HepG2 (cell line): ENCODE data around the gene HPCAL1. TPM values are rescaled to one million over a fixed set of nuclear protein-coding genes. Genes with fewer than 3 reads are reported as not detected.

Experiments
- ATAC-seq: fragments of 200-7000 bp; cut with Tn5 transposase; 3 replicates; pipeline ENCODE4 v1.9.1; 2020; ENCODE audit warnings: mild to moderate bottlenecking, moderate library complexity
- BruUV-seq: library from RNA; stranded (reverse); fragments of 400-500 nt; replicated peaks from 2 replicates; lab custom pipeline; 2021; lab: Mats Ljungman, UMichigan
- CTCF ChIA-PET: fragments of 300-600 bp; formaldehyde crosslinking; extraction: SDS; loops from one replicate; lab custom pipeline; 2021; ENCODE audit warnings: low total read pairs, inconsistent platforms, low intra/inter-chr PET ratio; lab: Yijun Ruan, JAX
- POLR2A ChIA-PET: fragments of 350-600 bp; sonication (Branson Sonifier 250); formaldehyde crosslinking; loops from one replicate; lab custom pipeline; 2020; ENCODE audit warnings: antibody characterized with exemption, inconsistent platforms; lab: Yijun Ruan, JAX
- DNase-seq: peaks from one replicate; pipeline ENCODE4 v3.0.0-alpha.2; 2015; ENCODE audit warnings: low spot score
- FAIRE-seq: peaks from 3 replicates; lab custom pipeline; 2011; peaks lifted over from hg19 to GRCh38; lab: Jason Lieb, UNC
- H2AFZ ChIP-seq: one replicate; pipeline ENCODE4 v1.6.1; 2011; ENCODE audit warnings: low read length, inconsistent platforms
- H3K27ac ChIP-seq: fragments of 300-600 bp; 3 replicates; pipeline ENCODE4 v1.8.0; 2011; ENCODE audit warnings: mixed run types, mild to moderate bottlenecking, mixed read lengths, low read length, inconsistent platforms; ENCODE audit not compliant: insufficient read depth; ENCODE audit errors: extremely low read length
- H3K27me3 ChIP-seq, 2 experiments: fragments of 200-600 bp in 1 of 2; 2 replicates in 1 of 2; 3 replicates in 1 of 2; pipeline versions ENCODE4 v1.6.0 to v1.8.0; 2011; ENCODE audit warnings: low read length in 2 of 2, mild to moderate bottlenecking in 2 of 2, moderate library complexity in 2 of 2, inconsistent platforms in 1 of 2; ENCODE audit not compliant: insufficient read depth in 2 of 2, control insufficient read depth in 1 of 2
- H3K36me3 ChIP-seq, 2 experiments: fragments of 200-600 bp in 1 of 2; replicated peaks in 1 of 2; 2 replicates in 1 of 2; 3 replicates in 1 of 2; pipeline versions ENCODE4 v1.5.1 to v1.8.0; 2011; ENCODE audit warnings: low read length in 2 of 2, inconsistent platforms in 1 of 2; ENCODE audit not compliant: insufficient read depth in 2 of 2, control insufficient read depth in 1 of 2
- H3K4me1 ChIP-seq: 2 replicates; pipeline ENCODE4 v1.5.1; 2012; ENCODE audit warnings: low read length, inconsistent platforms; ENCODE audit not compliant: insufficient read depth
- H3K4me2 ChIP-seq: 2 replicates; pipeline ENCODE4 v1.6.0; 2011; ENCODE audit warnings: low read depth, low read length, inconsistent platforms
- H3K4me3 ChIP-seq, 3 experiments: fragments of 200-600 bp in 1 of 3; sonication (generic), shearing (Covaris generic) in 1 of 3; replicated peaks in 1 of 3; 2 replicates each; pipeline ENCODE4 v1.5.1; 2011 to 2016; ENCODE audit warnings: low read length in 3 of 3, inconsistent platforms in 2 of 3, low read depth in 2 of 3, mild to moderate bottlenecking in 2 of 3, control low read depth in 1 of 3, mixed read lengths in 1 of 3; ENCODE audit not compliant: insufficient read depth in 1 of 3
- H3K79me2 ChIP-seq: one replicate; pipeline ENCODE4 v1.6.1; 2011; ENCODE audit warnings: low read length, inconsistent platforms; ENCODE audit not compliant: insufficient read depth
- H3K9ac ChIP-seq: 2 replicates; pipeline ENCODE4 v1.6.0; 2011; ENCODE audit warnings: mild to moderate bottlenecking, low read depth, low read length, inconsistent platforms; ENCODE audit not compliant: insufficient read depth
- H3K9me3 ChIP-seq: 2 replicates; pipeline ENCODE4 v1.5.1; 2012; ENCODE audit warnings: mild to moderate bottlenecking, low read length
- H4K20me1 ChIP-seq: 2 replicates; pipeline ENCODE4 v1.6.0; 2011; ENCODE audit warnings: inconsistent platforms, mild to moderate bottlenecking, low read length, moderate library complexity; ENCODE audit not compliant: insufficient read depth
- RFX1 ChIP-seq: fragments of 450-650 bp; IDR thresholded peaks from 2 replicates; pipeline ENCODE4 v1.6.1; 2017
- ZNF263 ChIP-seq: sonication (generic); formaldehyde crosslinking; IDR thresholded peaks from 2 replicates; pipeline ENCODE4 v1.4.0; 2020; ENCODE audit warnings: missing genetic modification reagents
- ZNF7 ChIP-seq: IDR thresholded peaks from 2 replicates; pipeline ENCODE4 v1.6.1; 2016; ENCODE audit warnings: missing biosample characterization, missing genetic modification reagents
- ZSCAN5A ChIP-seq: sonication (generic); formaldehyde crosslinking; IDR thresholded peaks from 2 replicates; pipeline ENCODE4 v1.8.0; 2022; ENCODE audit warnings: mild to moderate bottlenecking, missing genetic modification reagents, borderline replicate concordance
- WGBS: methylation state at CpG from one replicate; pipeline ENCODE4 v1.1.6; 2017; ENCODE audit warnings: low lambda C conversion rate; 5-methylcytosine and 5-hydroxymethylcytosine counted together
- in situ Hi-C: cut with HindIII; loops from 2 replicates; pipeline ENCODE4 v1.10.0; 2017; ENCODE audit warnings: low pct_unique_long_range_greater_than_20kb; ENCODE audit not compliant: extremely low pct_ligation_motif_present
- intact Hi-C: fragments of 100-400 bp; cut with micrococcal nuclease; formaldehyde crosslinking; loops from one replicate; pipeline ENCODE4 v1.10.0; 2022; ENCODE audit not compliant: unreplicated experiment
- polyA plus RNA-seq, 8 experiments: library from polyadenylated mRNA; depleted of rRNA in 3 of 8; stranded (reverse) in 7 of 8; unstranded in 1 of 8; fragments of >200 nt; fragmentation: Illumina TruSeq in 4 of 8; extraction: Trizol in 4 of 8; gene quantifications; 2 replicates each; pipeline versions ENCODE4 v1.2.1 to v1.2.3, GENCODE V29; 2011 to 2016; ENCODE audit warnings: low read depth in 4 of 8, missing spikeins in 1 of 8, mixed read lengths in 1 of 8; ENCODE audit not compliant: insufficient read depth in 1 of 8
- total RNA-seq, 5 experiments: library from RNA; depleted of rRNA; stranded (reverse); fragments of >200 nt; fragmentation: Illumina TruSeq; extraction: Trizol; gene quantifications; 2 replicates each; pipeline ENCODE4 v1.2.3, GENCODE V29; 2016; ENCODE audit warnings: low read depth in 1 of 5

The HPCAL1 gene
- total and polyA plus RNA-seq, 2 of the 13 experiments (the other 11 are each of a cell fraction or from before 2014, with no cell fraction given) = 29.5 to 29.9 TPM

GRCh38 chr2:10331702-10332401 is 29.1 kb downstream of the HPCAL1 start:
- H3K4me2 ChIP-seq = no peak overlapping the region
- POLR2A ChIA-PET = interaction anchor here (0.9 kb wide), 1 partner anchor 34 kb away, joined by 3 read pairs; no protein-coding TSS in a partner anchor
- no peak overlapping the region for H3K9ac ChIP-seq

More at GRCh38 chr2:10331702-10332401, 29.1 kb downstream of the HPCAL1 start:
- H4K20me1 ChIP-seq = peaks cover 4% of the 10 kb centered on the region; the same call in 1 of the 2 replicates
- H3K4me3 ChIP-seq = no peak overlapping the region
- ATAC-seq = no peak
- peaks cover 2 to 7% of the 10 kb centered on the region in 2 experiments; a peak in 2 of 5 replicates for H3K36me3 ChIP-seq
- no peak for DNase-seq
- intact Hi-C loops (no loop called here), in situ Hi-C loops (no loop called here)
- H2AFZ ChIP-seq = no peak overlapping the region
- no peak overlapping the region for H3K27ac ChIP-seq
- peaks cover 41% of the 10 kb centered on the region for H3K79me2 ChIP-seq
- FAIRE-seq = no peak
- 88% methylated on average over 11 of the region's 11 CpGs for WGBS
- H3K9me3 ChIP-seq = peaks cover 7% of the 10 kb centered on the region; the same call in 1 of the 2 replicates
- no peaks in the 10 kb centered on the region; a peak in 1 of 5 replicates for H3K27me3 ChIP-seq
- BruUV-seq = no TSS peak
- no peak for TF ChIP-seq ZSCAN5A
- TF ChIP-seq ZNF263 (CRISPR knock-in tag) = peak; percentile 90
- TF ChIP-seq ZNF7 (CRISPR knock-in tag) = no peak
- no peak for TF ChIP-seq RFX1
- H3K4me1 ChIP-seq = peaks cover 79% of the 10 kb centered on the region
- CTCF ChIA-PET = no interaction called here
